Measurements from ENCODE around the gene ITGAD. TPM values are rescaled to one million over a fixed set of nuclear protein-coding genes. Genes with fewer than 3 reads are reported as not detected.

ITGAD gene
- total RNA-seq, 1 donor from 2014 or later: 0.10 TPM

GRCh38 chr16:31459687-31460581, 66.8 kb downstream of the ITGAD start:
- peak; percentile 100 for DNase-seq

GRCh38 chr16:31460582-31461002, 67.5 kb downstream of the ITGAD start:
- peak; percentile 79 for DNase-seq

GRCh38 chr16:31461201-31461920, 68.2 kb downstream of the ITGAD start:
- DNase-seq: no peak

- DNase-seq: no peak
These were observed 69.0 kb downstream of the ITGAD start for GRCh38 chr16:31461921-31462804.

GRCh38 chr16:31464348-31464769, 71.2 kb downstream of the ITGAD start:
- DNase-seq: no peak

- DNase-seq: no peak
These were observed 71.7 kb downstream of the ITGAD start for GRCh38 chr16:31464781-31465260.

GRCh38 chr16:31465788-31466370, 72.7 kb downstream of the ITGAD start:
- no peak for DNase-seq

- DNase-seq: no peak
These were observed 73.3 kb downstream of the ITGAD start for GRCh38 chr16:31466381-31466841.

- no peak for DNase-seq
These were observed 74.1 kb downstream of the ITGAD start for GRCh38 chr16:31467151-31467773.

GRCh38 chr16:31467858-31468257, 74.7 kb downstream of the ITGAD start:
- no peak for DNase-seq

- no peak for DNase-seq
These were observed 77.5 kb downstream of the ITGAD start for GRCh38 chr16:31470615-31471014.

GRCh38 chr16:31471241-31471874, 78.2 kb downstream of the ITGAD start:
- no peak for DNase-seq

- DNase-seq: peak; percentile 71
These were observed 79.0 kb downstream of the ITGAD start, which contains the start of gene TGFB1I1 for GRCh38 chr16:31471875-31472708. Gene TGFB1I1 (plus strand): TSS chr16:31472152. CDS start chr16:31472189, 37 bp downstream.

- DNase-seq: peak; percentile 83
These were observed 79.6 kb downstream of the ITGAD start for GRCh38 chr16:31472709-31473203.

GRCh38 chr16:31473264-31473984, 80.3 kb downstream of the ITGAD start:
- DNase-seq: no peak

GRCh38 chr16:31474173-31474714, 81.1 kb downstream of the ITGAD start:
- no peak for DNase-seq

- no peak for DNase-seq
These were observed 81.9 kb downstream of the ITGAD start for GRCh38 chr16:31474773-31475738.
